Measurements from ENCODE around the gene B4GALT2.

DNA sequence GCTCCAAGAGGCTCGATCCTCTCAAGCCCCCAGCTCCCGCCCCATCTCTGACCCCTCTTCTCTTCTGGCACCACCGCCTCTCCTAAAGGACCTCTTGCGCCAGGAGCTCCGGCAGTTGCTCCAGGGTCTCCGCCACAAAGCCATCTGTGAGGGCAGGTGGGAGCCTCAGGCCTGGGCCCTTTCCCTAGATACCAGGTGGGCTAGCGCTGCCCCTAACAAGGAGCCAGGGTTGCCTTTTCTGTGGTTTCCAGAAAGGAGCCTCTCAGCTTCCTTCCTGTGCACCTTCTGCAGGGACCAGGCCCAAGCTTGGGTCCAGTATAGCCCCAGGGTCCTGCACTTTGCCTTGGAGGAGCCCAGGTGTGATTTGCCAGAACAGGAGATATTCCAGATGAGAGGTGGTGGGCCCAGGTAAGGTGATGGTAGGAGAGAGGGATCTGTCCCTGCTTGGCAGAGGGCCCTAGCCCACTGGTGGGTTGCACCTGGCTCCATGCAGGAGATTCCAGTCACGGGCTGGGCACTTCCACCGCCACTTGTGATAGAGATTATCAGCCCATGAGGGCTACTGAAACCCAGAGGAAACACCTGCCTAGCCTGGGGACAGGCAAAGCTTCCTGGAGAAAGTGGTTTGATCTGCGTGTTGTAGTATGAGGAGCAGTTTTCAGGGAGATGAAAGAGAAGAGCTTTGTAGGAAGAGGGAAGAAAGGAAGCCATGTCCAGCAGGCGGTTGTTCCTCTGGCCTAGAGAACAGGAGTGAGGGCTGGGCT is 13.4 kb downstream of the B4GALT2 start:
- TF ChIP-seq, protein P1, sequence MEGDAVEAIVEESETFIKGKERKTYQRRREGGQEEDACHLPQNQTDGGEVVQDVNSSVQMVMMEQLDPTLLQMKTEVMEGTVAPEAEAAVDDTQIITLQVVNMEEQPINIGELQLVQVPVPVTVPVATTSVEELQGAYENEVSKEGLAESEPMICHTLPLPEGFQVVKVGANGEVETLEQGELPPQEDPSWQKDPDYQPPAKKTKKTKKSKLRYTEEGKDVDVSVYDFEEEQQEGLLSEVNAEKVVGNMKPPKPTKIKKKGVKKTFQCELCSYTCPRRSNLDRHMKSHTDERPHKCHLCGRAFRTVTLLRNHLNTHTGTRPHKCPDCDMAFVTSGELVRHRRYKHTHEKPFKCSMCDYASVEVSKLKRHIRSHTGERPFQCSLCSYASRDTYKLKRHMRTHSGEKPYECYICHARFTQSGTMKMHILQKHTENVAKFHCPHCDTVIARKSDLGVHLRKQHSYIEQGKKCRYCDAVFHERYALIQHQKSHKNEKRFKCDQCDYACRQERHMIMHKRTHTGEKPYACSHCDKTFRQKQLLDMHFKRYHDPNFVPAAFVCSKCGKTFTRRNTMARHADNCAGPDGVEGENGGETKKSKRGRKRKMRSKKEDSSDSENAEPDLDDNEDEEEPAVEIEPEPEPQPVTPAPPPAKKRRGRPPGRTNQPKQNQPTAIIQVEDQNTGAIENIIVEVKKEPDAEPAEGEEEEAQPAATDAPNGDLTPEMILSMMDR (IDR thresholded peaks at IDR 0.05), result no peak
- no peak for TF ChIP-seq POLR2A (IDR thresholded peaks at IDR 0.05)

Measured in Peyer's patch (tissue), 4 donors.